ENCODE data around the gene KCNH1.

The KCNH1 gene

DNA sequence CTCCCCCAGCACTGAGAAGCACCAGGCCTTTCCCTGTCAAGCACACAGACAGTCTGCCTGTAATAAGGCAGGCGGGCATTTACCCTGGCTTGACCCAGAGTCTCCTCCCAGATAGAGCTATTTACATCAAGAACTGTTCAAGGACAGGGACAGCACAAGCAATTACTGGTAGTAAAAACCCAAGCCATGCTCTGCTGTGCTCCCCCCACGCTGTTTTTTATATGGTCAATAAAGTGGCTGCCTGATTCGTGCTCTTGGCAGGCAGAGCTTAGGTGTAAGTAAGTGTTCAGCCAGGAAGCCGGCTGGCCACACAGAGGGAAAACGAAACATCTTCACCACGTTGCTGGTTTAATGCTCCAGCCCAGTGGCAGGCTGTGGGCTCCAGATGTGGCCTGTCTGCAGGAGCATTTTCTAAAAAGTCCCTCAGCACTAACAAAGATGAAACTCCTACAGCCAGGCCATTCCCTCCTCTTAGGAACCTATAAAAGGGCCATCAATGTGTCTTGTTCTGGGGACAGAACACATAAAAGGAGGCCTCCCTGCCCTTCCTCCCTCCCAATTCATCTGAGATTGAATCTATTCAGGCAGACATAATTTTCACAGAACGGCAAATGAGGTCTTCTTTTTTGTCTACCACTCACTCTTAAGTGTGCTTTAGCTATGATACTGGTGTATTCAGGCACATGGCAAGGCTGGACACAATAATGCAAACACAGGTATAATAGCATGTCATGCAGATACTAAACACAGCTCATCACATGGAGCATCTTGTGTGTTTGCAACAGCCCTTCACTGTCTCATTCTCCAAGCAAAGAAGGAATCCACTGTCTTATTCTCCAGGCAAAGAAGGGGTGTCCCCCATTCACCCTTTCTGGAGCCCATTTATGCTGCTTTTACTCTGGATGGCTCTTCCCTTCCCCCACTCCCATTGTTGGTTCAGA is 426.4 kb downstream of the KCNH1 start:
- DNase-seq: no peak

GRCh38 chr1:210706246-210706645 is 427.7 kb downstream of the KCNH1 start:
- no peak for DNase-seq

GRCh38 chr1:210705086-210705485 is 428.9 kb downstream of the KCNH1 start:
- no peak for DNase-seq

- DNase-seq: no peak
Observed at GRCh38 chr1:210703593-210703992, 430.4 kb downstream of the KCNH1 start.

GRCh38 chr1:210702506-210702905 is 431.4 kb downstream of the KCNH1 start:
- DNase-seq: no peak

- DNase-seq: no peak
Observed at GRCh38 chr1:210700511-210700910, 433.4 kb downstream of the KCNH1 start.

- no peak for DNase-seq
Observed at GRCh38 chr1:210700083-210700482, 433.9 kb downstream of the KCNH1 start.

DNA sequence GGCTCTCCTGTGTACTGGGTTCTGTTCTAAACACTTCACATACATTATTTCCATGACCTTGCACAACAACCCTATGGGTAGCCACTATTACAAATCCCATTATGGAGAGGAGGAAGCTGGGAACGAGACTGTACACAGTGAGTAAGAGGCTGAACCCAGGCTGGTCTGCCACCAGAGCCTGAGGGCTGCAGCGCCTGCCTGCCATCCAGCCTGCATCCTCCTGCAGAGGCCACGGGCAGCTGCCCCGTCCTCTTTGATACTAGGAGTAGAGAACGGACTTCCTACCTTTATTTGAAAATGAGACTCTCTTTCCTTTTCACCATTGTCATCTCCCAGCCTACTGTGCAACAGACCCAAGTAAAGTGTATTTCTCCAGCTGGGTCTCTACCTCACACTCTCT is 435.3 kb downstream of the KCNH1 start:
- no peak for DNase-seq

DNA sequence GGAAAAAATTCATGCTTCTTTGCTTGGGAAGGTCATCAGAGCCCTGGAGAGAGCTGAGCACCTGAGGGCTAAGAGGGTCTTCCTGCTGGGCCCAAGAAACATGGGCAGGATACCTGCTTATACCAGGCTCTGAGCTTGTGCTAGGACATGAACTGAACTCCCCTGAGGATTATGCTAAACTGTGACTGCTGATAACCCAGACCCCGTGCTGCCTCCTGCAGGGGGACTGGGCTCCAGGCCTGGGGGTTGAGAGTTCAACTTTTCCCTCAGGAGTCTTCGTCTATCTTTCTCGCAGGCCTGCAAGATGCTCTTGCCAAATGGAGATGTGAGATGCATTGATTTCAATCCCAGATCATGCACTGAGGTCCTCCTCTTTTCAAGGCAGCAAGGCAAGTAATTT is 436.8 kb downstream of the KCNH1 start:
- DNase-seq: no peak

GRCh38 chr1:210696709-210697108 is 437.2 kb downstream of the KCNH1 start:
- no peak for DNase-seq

GRCh38 chr1:210695026-210695425 is 438.9 kb downstream of the KCNH1 start:
- DNase-seq: no peak

GRCh38 chr1:210692796-210693195 is 441.2 kb downstream of the KCNH1 start:
- peak in 1 of 2 donors; percentile 4 for DNase-seq

DNA sequence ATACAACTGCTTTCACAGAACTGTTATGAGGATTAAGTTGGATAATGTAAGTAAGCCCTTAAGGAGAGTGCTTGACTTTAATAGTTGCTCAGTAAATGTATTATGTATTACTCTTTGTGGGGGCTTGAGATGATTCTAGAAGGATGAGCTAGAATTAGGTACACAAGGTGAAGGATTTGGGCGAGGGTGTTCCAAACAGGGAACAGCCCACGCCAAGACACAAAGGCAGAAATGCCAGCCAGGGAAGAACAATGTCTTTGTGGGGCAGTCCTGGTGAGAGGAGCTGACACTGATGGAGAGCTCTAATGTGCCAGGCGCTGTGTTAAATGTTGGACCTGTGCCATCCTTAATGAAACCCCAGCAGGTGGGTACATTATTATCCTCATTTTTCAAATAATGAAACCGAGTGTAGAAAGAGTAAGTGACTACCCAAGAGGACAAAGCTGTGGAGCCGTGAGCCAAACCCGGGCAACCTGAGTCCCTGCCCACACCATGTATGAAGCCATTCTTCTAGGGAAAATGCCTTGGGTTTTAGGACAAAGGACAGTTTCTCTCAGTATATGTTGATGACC is 442.8 kb downstream of the KCNH1 start:
- no peak for DNase-seq

- no peak for DNase-seq
Observed at GRCh38 chr1:210690236-210690635, 443.7 kb downstream of the KCNH1 start.

GRCh38 chr1:210689826-210690225 is 444.1 kb downstream of the KCNH1 start:
- no peak for DNase-seq

- DNase-seq: peak in 1 of 2 donors; percentile 9
Observed at GRCh38 chr1:210688512-210689234, 445.3 kb downstream of the KCNH1 start.

GRCh38 chr1:210687582-210688279 is 446.2 kb downstream of the KCNH1 start:
- peak in 1 of 2 donors; percentile 5 for DNase-seq

DNA sequence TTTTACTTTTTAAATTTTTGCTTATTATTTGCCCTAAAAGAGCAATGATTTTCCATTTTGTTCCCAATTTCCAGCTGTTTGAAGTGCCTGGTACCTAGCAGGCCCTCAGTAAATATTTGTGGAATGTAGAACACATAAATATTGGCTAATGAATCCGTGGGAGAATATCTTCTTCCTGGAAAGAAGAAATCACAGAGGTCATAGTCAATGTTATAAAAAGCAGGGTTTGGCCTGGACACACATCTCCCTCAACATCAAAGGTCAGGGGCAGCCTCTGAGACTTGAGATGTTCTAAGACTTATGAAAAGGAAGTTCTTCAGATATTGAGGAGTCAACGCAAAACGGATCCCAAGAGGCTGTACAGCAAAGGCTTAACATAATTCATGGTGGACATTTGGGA is 447.1 kb downstream of the KCNH1 start:
- DNase-seq: no peak

DNA sequence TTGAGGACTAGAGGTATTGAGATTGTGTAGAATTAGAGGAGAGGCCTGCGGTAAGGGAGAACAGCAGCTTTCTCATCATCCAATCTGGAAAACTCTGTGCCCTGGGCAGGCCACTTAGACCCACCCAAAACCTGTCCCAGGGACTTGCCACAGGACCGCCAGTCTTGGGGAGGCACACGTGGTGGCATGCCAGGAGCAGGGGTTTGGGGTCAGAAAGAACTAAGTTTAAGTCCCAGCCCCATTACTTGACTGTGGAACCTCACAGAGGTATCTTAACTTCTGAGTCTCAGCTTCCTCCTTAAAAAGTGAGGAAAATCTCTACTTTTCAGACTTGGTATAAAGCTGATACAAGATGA is 448.7 kb downstream of the KCNH1 start:
- DNase-seq: no peak

GRCh38 chr1:210684466-210685294 is 449.3 kb downstream of the KCNH1 start:
- no peak for DNase-seq

DNA sequence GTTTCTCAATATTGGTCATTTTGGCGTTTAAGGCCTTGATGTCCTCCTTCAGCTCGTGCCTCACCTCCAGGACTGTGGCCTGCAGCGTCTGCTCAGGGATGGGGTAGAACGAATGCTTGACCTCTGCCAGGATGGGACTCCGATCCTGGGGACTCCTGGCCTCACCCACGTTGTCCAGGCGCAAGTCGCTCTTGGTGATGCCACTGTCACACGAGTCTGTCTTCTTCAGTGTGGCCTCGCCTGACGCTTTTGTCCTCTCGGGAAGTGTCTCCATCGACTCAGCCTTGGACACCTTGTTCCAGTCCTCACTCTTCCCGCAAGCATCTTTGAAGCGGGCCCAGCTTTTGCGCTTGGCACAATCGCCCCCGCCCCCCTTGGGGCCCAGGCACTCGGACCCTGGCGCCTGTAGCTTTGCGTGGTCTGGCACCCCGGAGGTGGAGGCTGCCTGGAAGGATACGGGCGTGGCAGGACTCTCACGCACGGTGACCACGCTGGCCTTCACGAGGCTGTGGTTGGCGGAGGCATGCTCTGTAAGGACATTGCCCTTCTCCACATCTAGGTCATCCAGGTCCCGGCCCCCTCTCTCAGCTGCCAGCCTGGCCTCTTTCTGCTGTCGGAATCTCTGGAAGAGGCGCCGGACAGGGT is 450.4 kb downstream of the KCNH1 start:
- no peak for DNase-seq

Measured in inflammatory macrophage (primary cell).